IPS-18a (cell line): ENCODE results near the gene AGTPBP1.
"Not testable (repeated sequence)": the region's sequence is repeated elsewhere in the genome, so short reads cannot be mapped to it uniquely, and the experiment has no call there.

Experiments
- H3K27ac ChIP-seq: one replicate; pipeline ENCODE4 v1.5.1; 2013; ENCODE audit warnings: low read length
- H3K27me3 ChIP-seq: one replicate; pipeline ENCODE4 v1.6.1; 2013; ENCODE audit warnings: mild to moderate bottlenecking, low read length; ENCODE audit not compliant: control insufficient read depth, insufficient read depth
- H3K36me3 ChIP-seq: one replicate; pipeline ENCODE4 v1.6.1; 2013; ENCODE audit warnings: low read depth, low read length; ENCODE audit not compliant: control insufficient read depth
- H3K4me1 ChIP-seq: one replicate; pipeline ENCODE4 v1.6.1; 2013; ENCODE audit warnings: low read depth, low read length; ENCODE audit not compliant: control insufficient read depth
- H3K4me3 ChIP-seq: one replicate; pipeline ENCODE4 v1.5.1; 2013; ENCODE audit warnings: low read length
- H3K9ac ChIP-seq: one replicate; pipeline ENCODE4 v1.6.1; 2013; ENCODE audit warnings: mild to moderate bottlenecking, low read length, moderate library complexity
- H3K9me3 ChIP-seq: one replicate; pipeline ENCODE4 v1.6.1; 2013; ENCODE audit warnings: low read depth, low read length; ENCODE audit not compliant: control insufficient read depth

Gene AGTPBP1

GRCh38 chr9:85572917-85573316 is 168.8 kb downstream of the AGTPBP1 start:
- not testable (repeated sequence) for H3K27me3 ChIP-seq, H3K27ac ChIP-seq, H3K36me3 ChIP-seq, H3K9ac ChIP-seq, H3K4me1 ChIP-seq, H3K9me3 ChIP-seq, H3K4me3 ChIP-seq

- Histone ChIP-seq H3K4me3 (no peak overlapping the region), H3K36me3 (no peaks in the 10 kb centered on the region), H3K9ac (no peak overlapping the region), H3K9me3 (no peaks in the 10 kb centered on the region), H3K27ac (no peak overlapping the region), H3K4me1 (no peaks in the 10 kb centered on the region), H3K27me3 (no peaks in the 10 kb centered on the region)
These were observed 171.8 kb downstream of the AGTPBP1 start for GRCh38 chr9:85569988-85570387.

- Histone ChIP-seq H3K9ac (no peak overlapping the region), H3K9me3 (no peaks in the 10 kb centered on the region), H3K27me3 (no peaks in the 10 kb centered on the region), H3K36me3 (no peaks in the 10 kb centered on the region), H3K4me1 (no peaks in the 10 kb centered on the region), H3K4me3 (no peak overlapping the region), H3K27ac (no peak overlapping the region)
These were observed 182.2 kb downstream of the AGTPBP1 start for GRCh38 chr9:85559526-85559925.

- Histone ChIP-seq H3K4me3 (no peak overlapping the region), H3K9ac (no peak overlapping the region), H3K27me3 (no peaks in the 10 kb centered on the region), H3K4me1 (no peaks in the 10 kb centered on the region), H3K36me3 (no peaks in the 10 kb centered on the region), H3K27ac (no peak overlapping the region), H3K9me3 (no peaks in the 10 kb centered on the region)
These were observed 187.4 kb downstream of the AGTPBP1 start for GRCh38 chr9:85554349-85554748.

- Histone ChIP-seq H3K9me3 (no peaks in the 10 kb centered on the region), H3K4me1 (no peaks in the 10 kb centered on the region), H3K36me3 (no peaks in the 10 kb centered on the region), H3K27me3 (no peaks in the 10 kb centered on the region), H3K27ac (no peak overlapping the region), H3K4me3 (no peak overlapping the region), H3K9ac (no peak overlapping the region)
These were observed 188.3 kb downstream of the AGTPBP1 start for GRCh38 chr9:85553475-85553874.

GRCh38 chr9:85547599-85547998 is 194.2 kb downstream of the AGTPBP1 start:
- Histone ChIP-seq H3K9ac (no peak overlapping the region), H3K4me1 (peaks cover 3% of the 10 kb centered on the region), H3K27ac (no peak overlapping the region), H3K27me3 (no peaks in the 10 kb centered on the region), H3K9me3 (no peaks in the 10 kb centered on the region), H3K36me3 (no peaks in the 10 kb centered on the region), H3K4me3 (no peak overlapping the region)

GRCh38 chr9:85543196-85543595 is 198.6 kb downstream of the AGTPBP1 start:
- Histone ChIP-seq H3K9me3 (no peaks in the 10 kb centered on the region), H3K9ac (no peak overlapping the region), H3K27me3 (no peaks in the 10 kb centered on the region), H3K27ac (no peak overlapping the region), H3K4me3 (no peak overlapping the region), H3K4me1 (peaks cover 9% of the 10 kb centered on the region), H3K36me3 (no peaks in the 10 kb centered on the region)

GRCh38 chr9:85541876-85542275 is 199.9 kb downstream of the AGTPBP1 start:
- Histone ChIP-seq H3K27me3 (no peaks in the 10 kb centered on the region), H3K36me3 (no peaks in the 10 kb centered on the region), H3K4me1 (peaks cover 9% of the 10 kb centered on the region), H3K9me3 (no peaks in the 10 kb centered on the region), H3K9ac (no peak overlapping the region), H3K4me3 (no peak overlapping the region), H3K27ac (no peak overlapping the region)

GRCh38 chr9:85536514-85536913 is 205.2 kb downstream of the AGTPBP1 start:
- Histone ChIP-seq H3K9ac (no peak overlapping the region), H3K4me3 (no peak overlapping the region), H3K9me3 (no peaks in the 10 kb centered on the region), H3K27me3 (no peaks in the 10 kb centered on the region), H3K36me3 (no peaks in the 10 kb centered on the region), H3K27ac (no peak overlapping the region), H3K4me1 (no peaks in the 10 kb centered on the region)

GRCh38 chr9:85536076-85536475 is 205.7 kb downstream of the AGTPBP1 start:
- H3K9ac ChIP-seq = no peak overlapping the region
- H3K27ac ChIP-seq = no peak overlapping the region

GRCh38 chr9:85534340-85534739 is 207.4 kb downstream of the AGTPBP1 start:
- Histone ChIP-seq H3K4me3 (no peak overlapping the region), H3K36me3 (no peaks in the 10 kb centered on the region), H3K9me3 (no peaks in the 10 kb centered on the region), H3K27me3 (no peaks in the 10 kb centered on the region), H3K27ac (no peak overlapping the region), H3K9ac (no peak overlapping the region), H3K4me1 (no peaks in the 10 kb centered on the region)

More at GRCh38 chr9:85536076-85536475, 205.7 kb downstream of the AGTPBP1 start:
- Histone ChIP-seq H3K36me3 (no peaks in the 10 kb centered on the region), H3K4me3 (no peak overlapping the region), H3K9me3 (no peaks in the 10 kb centered on the region), H3K4me1 (no peaks in the 10 kb centered on the region), H3K27me3 (no peaks in the 10 kb centered on the region)

- Histone ChIP-seq H3K4me3 (no peak overlapping the region), H3K9me3 (no peaks in the 10 kb centered on the region), H3K36me3 (no peaks in the 10 kb centered on the region), H3K27me3 (no peaks in the 10 kb centered on the region), H3K27ac (no peak overlapping the region), H3K4me1 (no peaks in the 10 kb centered on the region), H3K9ac (no peak overlapping the region)
These were observed 208.2 kb downstream of the AGTPBP1 start for GRCh38 chr9:85533538-85533937.
